HG03135 (cell line): ENCODE results near the gene IPO7.
"Not testable (repeated sequence)": the region's sequence is repeated elsewhere in the genome, so short reads cannot be mapped to it uniquely, and the experiment has no call there.

Experiments
- ATAC-seq: cut with Tn5 transposase; IDR thresholded peaks from one replicate; pipeline ENCODE4 v1.9.1; 2021; ENCODE audit warnings: mild to moderate bottlenecking, moderate library complexity; ENCODE audit not compliant: unreplicated experiment

IPO7 gene

DNA sequence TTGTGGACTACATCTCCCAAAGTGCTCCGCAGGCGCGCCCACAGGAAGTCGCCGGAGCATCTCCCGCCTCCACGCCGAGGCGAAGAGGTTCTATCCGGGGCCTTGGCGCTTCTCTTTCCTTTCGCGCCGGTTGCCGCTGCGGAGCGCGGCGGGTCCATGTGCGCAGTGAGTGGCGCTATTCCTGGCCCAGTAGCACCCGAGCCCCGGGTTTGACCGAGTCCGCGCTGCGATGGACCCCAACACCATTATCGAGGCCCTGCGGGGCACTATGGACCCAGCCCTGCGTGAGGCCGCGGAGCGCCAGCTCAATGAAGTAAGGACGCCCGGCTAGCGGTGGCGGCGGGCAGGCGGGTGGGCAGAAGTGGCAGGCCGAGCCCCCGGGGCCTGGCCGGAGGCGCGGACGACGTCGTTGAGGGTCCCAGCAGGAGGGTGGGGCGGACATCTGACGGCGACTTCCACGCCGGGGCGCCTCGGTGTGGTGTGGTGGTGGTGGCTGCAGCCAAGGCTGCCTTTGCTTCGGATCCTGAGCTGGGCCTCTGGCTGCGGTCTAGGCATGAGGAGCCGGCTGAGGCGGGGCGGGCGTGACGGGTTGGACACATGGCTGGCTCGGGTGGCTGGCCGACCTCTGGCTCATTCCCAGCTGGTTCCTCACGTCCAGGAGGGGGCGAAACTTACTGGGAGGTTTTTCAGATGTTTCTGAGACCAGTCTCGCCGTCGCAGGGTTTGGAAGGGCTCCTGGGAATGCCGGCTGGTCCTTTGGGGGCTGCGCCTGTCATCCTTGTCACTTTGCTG, at the start of gene IPO7:
Gene IPO7 (plus strand): TSS at position 118 of the 792 bp plus-strand sequence. CDS start 112 bp downstream, at position 230.
- peak; percentile 97 for ATAC-seq

DNA sequence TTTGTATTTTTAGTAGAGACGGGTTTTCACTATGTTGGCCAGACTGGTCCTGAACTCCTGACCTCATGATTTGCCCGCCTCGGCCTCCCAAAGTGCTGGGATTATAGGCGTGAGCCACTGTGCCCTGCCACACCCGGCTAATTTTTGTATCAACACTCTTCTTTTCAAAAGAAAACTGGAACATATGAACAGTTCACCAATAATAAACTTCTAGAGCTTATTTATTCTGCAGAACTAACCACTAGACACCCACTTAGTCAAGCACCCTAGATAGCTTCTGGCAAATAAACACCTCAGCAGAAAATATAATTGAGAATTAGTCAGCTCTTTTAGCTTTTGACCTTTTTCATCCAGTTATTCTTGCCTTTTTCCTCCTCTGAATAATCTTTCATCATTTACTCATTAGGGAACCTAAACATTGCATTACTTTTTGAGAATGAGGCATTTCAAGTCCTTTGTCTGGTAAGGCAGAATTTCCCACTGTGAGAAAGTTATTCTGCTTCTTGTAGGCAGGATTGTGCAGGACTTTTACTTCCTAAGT, 42.7 kb upstream of the IPO7 start:
- ATAC-seq = no peak

DNA sequence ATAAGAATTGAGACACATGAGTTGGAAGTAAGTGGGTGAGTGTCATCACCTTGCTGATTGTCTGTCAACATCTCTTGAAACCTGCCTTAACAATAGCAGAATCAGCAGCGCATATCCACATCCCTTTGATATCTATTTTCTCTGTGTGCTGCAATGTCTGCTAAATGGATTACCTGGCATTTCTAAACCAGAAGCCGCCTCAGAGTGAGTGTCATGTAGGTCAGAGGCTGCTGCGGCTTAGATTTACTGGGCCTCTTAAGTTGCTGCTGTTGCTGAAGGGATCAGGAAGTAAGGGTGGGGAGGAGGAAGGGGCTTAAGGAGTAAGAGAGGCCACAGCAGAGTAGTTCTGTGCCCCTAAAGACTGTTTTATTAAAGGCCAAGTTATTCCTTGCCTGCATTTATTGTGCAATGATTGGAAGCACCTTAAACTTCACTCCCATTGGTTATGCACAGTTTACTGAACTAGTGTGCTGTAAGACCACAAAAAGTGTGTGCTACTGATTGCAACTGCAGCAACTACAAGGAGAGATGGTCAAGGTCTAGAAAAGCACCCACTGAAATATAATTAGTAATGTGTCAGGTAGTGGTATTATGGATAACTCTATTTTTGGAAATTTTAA, 40.3 kb upstream of the IPO7 start:
- ATAC-seq = no peak

DNA sequence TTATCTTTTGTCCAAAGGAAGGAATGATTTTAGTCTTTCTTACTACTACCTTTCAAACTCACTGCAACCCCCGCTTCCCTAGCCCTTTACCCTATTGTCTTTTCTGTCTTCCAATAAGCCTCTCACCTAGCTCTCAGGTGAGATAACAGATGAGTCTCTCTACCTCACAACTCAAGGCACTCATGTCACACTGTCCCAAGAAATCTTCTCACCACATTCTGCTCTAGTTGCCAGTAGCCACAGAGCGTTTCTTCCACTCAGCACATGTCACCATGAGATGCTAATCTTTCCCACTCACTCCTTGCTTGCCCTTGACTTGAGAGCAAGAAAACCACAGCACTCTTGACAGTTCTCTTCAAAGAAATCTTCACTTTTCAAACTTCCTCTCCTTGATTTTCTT, 37.4 kb upstream of the IPO7 start:
- no peak for ATAC-seq

DNA sequence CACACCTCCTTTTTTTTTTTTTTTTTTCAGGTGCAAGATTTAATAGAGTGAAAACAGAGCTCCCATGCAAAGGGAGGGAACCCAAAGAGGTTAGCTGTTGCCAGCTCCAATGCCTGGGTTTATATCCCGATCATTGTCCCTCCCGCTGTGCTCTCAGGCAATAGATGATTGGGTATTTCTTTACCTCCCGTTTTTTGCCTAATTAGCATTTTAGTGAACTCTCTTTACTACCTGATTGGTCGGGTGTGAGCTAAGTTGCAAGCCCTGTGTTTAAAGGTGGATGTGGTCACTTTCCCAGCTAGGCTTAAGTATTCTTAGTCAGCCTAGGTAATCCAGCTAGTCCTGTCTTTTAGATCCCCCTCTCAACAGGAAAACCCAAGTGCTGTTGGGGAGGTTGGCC, 36.7 kb upstream of the IPO7 start:
- ATAC-seq = not testable (repeated sequence)

DNA sequence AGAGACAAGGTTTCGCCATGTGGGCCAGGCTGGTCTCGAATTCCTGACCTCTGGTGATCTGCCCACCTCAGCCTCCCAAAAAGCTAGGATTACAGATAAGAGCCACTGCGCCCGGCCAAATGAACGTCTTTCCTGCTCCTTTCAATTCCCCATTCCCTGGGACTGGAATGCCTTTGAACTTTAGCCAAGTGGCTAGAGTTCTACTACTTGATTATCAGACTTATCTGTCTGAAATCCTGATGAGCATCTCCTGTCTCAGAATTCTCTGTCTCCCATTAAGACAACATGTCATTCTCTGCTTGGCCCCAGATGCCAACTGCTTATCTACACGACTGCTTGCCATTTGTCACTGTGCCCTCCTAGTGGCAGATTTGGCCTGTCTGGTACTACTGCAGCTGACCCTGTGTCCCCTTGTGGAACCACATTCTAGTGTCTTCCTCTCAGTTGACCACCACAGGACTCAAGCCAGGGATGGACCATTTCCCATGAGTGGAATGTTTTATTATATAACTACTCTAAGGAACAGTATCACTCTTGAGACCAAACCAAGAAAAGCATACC, 33.1 kb upstream of the IPO7 start:
- ATAC-seq = no peak

DNA sequence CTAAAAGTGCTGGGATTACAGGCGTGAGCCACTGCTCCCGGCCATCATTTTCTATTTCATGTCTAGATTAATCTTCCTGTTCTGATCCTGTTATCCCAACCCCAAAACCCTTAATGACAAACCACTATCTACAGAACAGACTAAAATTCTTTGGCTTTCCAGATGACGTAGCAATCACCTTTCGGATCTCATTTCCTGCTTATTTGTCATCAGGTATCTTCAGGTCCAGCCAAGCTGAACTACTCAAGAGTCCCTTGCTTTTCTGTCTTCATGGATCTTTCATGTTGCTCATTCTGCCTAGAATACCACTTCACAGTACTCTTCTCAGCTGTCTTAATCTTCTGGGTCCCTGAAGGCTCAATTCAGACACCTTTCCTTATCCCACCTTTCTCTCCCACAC, 27.4 kb upstream of the IPO7 start:
- no peak for ATAC-seq

DNA sequence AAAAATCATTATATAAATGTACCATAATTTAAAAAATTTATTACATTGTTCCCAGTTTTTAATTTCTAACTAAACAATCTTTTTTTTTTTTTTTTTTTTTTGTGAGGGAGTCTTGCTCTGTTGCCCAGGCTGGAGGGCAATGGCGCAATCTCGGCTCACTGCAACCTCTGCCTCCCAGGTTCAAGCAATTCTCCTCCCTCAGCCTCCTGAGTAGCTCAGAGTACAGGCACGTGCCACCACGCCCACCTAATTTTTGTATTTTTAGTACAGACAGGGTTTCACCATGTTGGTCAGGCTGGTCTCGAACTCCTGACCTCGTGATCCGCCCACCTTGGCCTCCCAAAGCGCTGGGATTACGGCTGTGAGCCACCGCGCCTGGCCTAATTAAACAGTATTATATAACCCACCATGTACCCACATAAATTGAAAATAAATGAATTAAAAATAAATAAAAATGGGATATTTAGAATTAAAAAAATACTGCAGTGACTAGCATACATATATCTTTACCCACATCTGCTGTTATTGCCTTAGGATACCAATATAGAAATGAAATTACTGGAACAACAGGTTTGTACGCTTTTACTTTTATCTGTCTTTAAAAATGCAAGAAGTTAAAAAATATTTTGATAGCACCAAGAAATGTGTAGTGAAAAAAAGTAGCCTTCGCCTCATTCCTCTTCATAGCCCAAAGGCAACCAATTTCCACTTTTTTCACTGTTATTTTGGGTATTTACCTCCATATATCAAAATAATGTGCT, 23.4 kb upstream of the IPO7 start:
- not testable (repeated sequence) for ATAC-seq

DNA sequence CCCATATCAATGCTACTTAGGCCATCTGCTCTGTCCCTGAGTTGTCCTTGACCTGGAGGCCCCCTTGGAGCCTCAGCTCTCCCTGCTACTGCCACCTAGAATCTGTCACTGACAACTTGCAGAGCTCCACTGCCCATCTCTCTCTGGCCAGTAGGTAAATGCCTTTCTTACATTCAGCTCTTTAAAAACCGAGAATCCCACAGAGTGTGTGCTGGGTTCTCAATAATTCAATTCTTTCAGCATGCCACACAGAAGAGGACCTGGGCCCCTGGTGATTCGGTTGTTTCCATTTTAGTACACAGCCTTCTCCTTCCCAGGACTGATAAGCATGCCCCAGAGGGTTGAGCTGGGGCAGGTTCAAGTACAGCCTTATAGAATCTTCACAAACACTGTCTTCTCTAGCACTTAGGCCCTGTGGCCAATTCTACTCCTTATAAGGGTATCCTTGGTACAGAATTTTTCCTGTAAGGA, 22.0 kb upstream of the IPO7 start:
- no peak for ATAC-seq

DNA sequence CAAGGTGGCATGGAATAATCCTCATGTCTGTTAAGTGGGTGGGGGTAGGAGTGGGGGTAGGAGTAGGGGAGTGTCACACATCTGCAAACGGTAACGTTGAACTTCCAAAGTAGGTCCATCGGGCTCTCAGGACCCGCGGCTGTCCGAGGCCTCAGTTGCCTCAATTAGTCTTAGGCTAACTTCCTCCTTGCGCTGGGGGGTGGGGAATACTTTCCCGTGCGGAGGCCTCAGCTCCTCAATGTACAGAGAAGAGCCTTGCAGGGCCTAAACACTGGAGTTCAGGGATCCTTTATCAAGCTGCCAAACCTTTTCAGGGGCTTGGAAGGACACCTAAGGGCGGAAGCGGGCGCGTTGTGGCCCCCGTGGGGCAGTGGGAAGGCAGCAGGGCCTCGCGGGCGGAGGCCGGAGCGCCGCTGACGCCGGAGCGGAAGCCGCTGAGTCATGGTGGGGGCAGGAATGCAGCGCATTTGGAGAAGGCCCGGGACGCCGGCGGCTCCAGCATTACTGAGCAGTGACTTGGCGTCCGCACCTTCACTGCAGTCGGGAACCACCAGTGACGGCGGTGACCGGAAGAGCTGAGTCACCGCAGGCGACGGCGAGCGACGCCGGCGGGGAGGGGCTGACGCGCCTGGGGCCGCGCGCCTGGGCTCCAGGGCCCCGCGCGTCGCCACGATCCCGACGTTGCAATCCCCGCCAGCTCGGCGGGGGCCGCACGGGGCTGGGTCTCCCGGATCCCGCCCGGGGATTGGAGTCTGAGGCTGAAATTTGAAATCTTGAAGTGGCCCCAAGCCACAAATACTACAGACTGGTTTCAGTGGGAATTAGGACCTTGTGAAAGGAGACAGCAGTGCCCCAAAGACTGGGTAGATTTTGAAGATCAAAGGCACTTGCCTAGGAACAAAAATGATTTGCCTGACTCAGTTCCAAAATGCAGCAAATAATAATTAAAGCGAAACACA, 20.2 kb upstream of the IPO7 start:
- ATAC-seq = peak; percentile 96

DNA sequence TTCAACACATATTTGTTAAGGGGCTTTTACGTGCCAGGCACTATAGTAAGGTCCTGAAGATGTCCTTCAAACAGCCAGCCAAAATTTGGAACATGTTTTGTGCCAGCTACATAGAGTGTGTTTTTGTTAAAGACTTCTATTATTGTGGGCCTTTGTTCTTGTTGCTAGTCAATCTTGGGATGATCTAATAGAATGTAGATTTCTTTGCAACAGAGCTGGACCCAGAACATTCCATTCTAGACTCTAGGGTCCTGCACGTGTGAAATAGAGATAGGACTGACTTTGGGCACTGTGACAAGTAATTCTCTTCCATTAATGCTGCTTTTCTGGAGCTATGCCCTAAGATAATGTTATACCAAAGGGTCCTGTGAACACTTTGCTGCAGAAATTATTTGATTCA, 16.9 kb upstream of the IPO7 start:
- ATAC-seq = no peak

DNA sequence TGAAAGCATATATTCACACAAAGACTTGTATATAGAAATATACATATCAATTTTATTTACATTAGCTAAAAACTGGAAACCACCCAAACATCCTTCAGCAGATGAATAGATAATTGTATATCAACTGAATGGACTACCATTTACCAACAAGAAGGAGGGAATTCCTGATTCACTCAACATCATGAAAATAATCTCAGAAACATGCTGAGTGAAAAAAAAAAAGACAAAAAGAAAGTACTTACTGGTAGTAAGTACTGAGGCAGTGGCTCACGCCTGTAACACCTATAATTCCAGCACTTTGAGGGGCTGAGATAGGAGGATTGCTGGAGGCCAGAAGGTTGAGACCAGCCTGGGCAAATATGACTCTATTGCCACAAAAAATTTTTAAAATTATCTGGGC, 7.4 kb upstream of the IPO7 start:
- no peak for ATAC-seq

DNA sequence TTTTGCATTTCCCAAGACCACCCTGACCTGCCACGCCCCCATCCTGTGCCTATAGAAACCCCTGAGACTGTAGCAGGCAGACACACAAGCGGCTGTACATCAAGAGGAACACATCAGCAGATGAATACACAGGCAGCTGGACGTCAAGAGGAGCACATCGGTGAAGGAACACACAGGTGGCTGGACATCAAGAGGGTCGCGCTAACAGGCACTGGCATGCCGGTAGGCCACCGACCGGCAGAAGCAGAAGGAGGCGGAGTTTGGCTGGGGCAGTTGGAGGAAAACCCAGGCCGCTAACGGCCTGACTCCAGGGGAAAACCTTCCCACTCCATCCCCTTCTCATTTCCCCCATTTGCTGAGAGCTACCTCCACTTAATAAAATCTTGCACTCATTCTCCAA, 5.4 kb upstream of the IPO7 start:
- no peak for ATAC-seq

DNA sequence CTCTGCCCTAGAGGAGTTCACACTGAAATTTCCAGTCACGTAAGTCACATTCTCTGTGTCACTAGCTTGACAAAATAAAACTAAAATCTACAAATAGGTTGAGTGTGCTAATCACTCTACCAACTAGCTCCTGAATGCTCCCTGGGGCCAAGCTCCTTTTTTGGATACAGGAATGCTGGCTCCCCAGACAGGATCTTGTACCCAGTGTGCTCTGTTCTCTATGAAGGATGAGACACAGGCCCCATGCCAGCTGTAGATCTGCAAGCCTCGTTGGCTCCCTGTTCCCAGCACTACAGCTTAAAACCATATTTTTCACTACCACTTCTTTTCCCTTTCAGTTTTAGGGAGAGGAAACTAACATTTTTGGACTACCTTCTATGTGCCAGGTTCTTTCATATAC, 3.7 kb upstream of the IPO7 start:
- no peak for ATAC-seq

DNA sequence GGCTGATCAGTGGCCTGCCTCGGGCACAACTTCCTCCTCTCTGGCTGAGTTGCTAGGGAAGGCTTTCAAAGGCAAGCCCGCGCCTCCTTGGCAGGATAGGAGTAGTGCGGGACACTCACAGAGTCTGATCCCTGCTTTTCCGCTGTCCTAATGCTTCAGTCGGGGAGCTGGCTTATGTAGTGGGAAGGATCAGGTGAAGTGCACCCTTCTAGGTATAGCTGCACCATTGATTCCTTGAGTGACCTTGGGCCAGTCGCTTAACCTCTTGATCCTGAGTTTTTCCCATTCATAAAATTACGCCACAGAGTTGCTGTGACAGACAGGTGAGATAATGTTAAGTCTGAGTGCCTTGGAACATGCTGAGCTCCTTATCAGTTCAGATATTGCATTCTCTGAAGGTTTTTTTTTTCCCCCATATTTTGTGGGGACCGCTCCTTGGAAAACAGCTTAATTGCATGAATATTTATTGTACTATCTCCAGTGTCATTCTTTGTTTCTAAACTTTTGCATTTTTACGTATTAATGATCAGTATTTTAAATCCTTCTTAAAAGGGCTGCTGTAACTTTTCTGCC, 961 bp downstream of the IPO7 start:
- ATAC-seq = no peak

DNA sequence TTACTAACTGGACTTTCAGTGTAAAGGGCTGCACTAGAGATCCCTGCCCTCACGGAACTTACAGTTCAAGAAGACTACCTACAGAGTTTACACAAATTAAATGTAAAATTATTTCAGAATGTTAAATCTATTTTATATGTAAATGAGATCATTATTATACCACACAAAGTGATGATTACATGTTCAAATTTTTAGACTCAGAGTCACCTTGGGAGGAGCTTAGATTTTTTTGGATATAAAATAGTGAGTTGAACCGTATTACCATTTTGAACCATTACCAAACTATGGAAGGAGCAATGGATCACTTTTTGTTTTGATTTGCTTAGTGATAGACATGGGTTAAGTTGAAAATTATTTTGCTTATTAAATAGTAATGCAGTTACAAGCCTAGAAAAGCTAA, 1.6 kb downstream of the IPO7 start:
- no peak for ATAC-seq

DNA sequence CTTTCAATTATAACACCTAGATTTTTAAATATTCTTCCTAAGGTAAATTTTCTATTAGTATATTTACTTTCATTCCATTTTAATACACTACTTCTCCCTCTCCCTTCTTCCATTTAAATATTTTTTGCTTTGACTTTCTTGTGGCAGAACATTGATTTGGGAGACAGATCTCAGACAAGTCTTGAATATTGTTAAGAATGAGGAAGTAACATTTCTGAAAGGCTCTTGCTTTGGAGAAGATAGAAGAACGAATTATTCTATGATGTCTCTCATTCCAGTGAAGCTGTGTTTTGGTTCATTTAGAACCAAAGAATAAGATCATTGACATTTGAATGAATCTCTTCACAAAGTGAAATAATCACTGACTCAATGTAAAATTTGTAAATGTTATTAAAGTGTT, 2.4 kb downstream of the IPO7 start:
- ATAC-seq = no peak

DNA sequence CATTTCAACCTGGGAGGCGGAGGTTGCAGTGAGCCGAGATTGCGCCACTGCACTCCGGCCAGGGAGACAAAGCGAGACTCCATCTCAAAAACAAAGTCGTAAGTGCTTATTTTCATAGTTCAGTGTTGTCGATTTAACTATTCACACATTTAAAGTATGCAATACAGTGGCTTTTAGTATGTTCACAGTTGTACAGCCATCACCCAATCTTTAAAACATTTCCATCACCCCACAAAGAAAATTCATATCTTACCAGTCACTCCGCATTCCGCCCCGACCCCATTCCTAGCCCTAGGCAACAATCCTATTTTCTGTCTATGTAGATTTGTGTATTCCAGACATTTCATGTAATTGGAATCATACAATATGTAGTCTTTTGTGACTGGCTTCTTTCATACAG, 11.9 kb downstream of the IPO7 start:
- no peak for ATAC-seq

DNA sequence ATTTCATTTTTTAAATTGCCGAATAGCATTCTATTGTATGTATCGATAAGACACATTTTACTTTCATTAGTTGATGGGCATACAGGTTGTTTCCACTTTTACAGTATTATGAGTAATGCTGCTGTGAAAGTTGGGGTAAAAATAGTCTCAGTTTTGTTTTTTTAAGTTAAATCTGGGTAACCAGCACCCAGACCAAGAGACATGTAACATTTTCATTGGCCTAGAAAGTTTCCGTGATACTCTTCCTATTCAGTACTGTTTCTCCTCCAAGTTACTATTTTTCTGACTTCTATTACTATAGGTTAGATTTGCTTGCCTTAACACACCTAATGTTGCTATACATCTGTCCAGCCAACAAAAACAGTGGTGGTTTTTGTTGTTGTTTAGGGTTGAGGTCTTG, 12.3 kb downstream of the IPO7 start:
- peak; percentile 78 for ATAC-seq
